ENCODE data around the gene KRTAP12-3. TPM values are rescaled to one million over a fixed set of nuclear protein-coding genes. Genes with fewer than 3 reads are reported as not detected.

KRTAP12-3 gene
- total RNA-seq, 2 experiments from 2014 or later, result not detected

- Histone ChIP-seq H3K9me3 (ENCODE audit: low read length) (no peaks in the 10 kb centered on the region), H2AFZ (ENCODE audit: low read length) (no peak overlapping the region), H3K4me2 (ENCODE audit: low read length) (no peak overlapping the region), H3K27ac (ENCODE audit: low read depth, low read length, poor library complexity, severe bottlenecking) (no peak overlapping the region), H3K36me3 (ENCODE audit: insufficient read depth, low read length) (no peaks in the 10 kb centered on the region), H3K9me2 (ENCODE audit: insufficient read depth, low read length) (no peaks in the 10 kb centered on the region; the same call in 1 of the 2 replicates), H3K79me2 (ENCODE audit: insufficient read depth, low read depth, low read length) (no peaks in the 10 kb centered on the region), H3K4me3 (ENCODE audit: low read depth, low read length, poor library complexity, severe bottlenecking) (no peak overlapping the region), H3K4me1 (ENCODE audit: insufficient read depth, low read length, poor library complexity, severe bottlenecking) (no peaks in the 10 kb centered on the region), H4K20me1 (ENCODE audit: insufficient read depth, low read length) (no peaks in the 10 kb centered on the region)
- BruUV-seq (replicated peaks), result no TSS peak
- ChIA-PET POLR2A (no interaction called here), CTCF (ENCODE audit: unreplicated experiment) (no interaction called here)
- intact Hi-C loops (cut with micrococcal nuclease; ENCODE audit: unreplicated experiment), result no loop called here
- no peak for DNase-seq (ENCODE audit: low spot score)
- TF ChIP-seq, protein P1, sequence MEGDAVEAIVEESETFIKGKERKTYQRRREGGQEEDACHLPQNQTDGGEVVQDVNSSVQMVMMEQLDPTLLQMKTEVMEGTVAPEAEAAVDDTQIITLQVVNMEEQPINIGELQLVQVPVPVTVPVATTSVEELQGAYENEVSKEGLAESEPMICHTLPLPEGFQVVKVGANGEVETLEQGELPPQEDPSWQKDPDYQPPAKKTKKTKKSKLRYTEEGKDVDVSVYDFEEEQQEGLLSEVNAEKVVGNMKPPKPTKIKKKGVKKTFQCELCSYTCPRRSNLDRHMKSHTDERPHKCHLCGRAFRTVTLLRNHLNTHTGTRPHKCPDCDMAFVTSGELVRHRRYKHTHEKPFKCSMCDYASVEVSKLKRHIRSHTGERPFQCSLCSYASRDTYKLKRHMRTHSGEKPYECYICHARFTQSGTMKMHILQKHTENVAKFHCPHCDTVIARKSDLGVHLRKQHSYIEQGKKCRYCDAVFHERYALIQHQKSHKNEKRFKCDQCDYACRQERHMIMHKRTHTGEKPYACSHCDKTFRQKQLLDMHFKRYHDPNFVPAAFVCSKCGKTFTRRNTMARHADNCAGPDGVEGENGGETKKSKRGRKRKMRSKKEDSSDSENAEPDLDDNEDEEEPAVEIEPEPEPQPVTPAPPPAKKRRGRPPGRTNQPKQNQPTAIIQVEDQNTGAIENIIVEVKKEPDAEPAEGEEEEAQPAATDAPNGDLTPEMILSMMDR (conservative IDR thresholded peaks at IDR 0.05; ENCODE audit: low read length), result no peak
Observed at GRCh38 chr21:44670642-44671432, 13.1 kb downstream of the KRTAP12-3 start.

DNA sequence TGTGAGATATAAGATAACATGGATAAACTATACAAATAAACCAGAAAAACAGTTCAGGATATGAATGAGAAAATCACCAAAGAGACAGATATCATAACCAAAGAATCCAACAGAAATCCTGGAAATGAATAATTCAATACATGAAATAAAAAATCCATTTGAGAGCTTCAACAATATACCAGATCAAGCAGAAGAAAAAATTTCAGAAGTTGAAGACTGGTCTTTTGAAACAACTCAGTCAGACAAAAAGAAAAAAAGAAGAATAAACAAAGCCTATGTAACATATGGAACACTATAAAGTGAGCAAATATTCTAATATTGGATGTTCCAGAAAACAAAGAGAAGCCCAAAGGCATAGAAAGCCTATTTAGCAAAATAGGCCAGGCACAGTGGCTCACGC is 14.2 kb downstream of the KRTAP12-3 start:
- Histone ChIP-seq H3K4me1 (ENCODE audit: insufficient read depth, low read length, poor library complexity, severe bottlenecking) (no peaks in the 10 kb centered on the region), H3K4me2 (ENCODE audit: low read length) (no peak overlapping the region), H3K9me2 (ENCODE audit: insufficient read depth, low read length) (no peaks in the 10 kb centered on the region; the same call in 1 of the 2 replicates), H3K27ac (ENCODE audit: low read depth, low read length, poor library complexity, severe bottlenecking) (no peak overlapping the region), H2AFZ (ENCODE audit: low read length) (no peak overlapping the region), H3K79me2 (ENCODE audit: insufficient read depth, low read depth, low read length) (no peaks in the 10 kb centered on the region), H3K36me3 (ENCODE audit: insufficient read depth, low read length) (no peaks in the 10 kb centered on the region), H3K4me3 (ENCODE audit: low read depth, low read length, poor library complexity, severe bottlenecking) (no peak overlapping the region), H4K20me1 (ENCODE audit: insufficient read depth, low read length) (no peaks in the 10 kb centered on the region), H3K9me3 (ENCODE audit: low read length) (no peaks in the 10 kb centered on the region)
- CTCF ChIA-PET (ENCODE audit: unreplicated experiment), result no interaction called here
- no TSS peak for BruUV-seq (replicated peaks)
- POLR2A ChIA-PET, result no interaction called here
- intact Hi-C loops (cut with micrococcal nuclease; ENCODE audit: unreplicated experiment), result no loop called here
- TF ChIP-seq, protein P1 (conservative IDR thresholded peaks at IDR 0.05; ENCODE audit: low read length), result no peak
- TF ChIP-seq EZH2phosphoT487 (IDR thresholded peaks at IDR 0.05; ENCODE audit: borderline replicate concordance, low read depth, low read length), result no peak
- no peak for DNase-seq (ENCODE audit: low spot score)

- no peaks in the 10 kb centered on the region for H3K4me1 ChIP-seq (ENCODE audit: insufficient read depth, low read length, poor library complexity, severe bottlenecking)
- no peaks in the 10 kb centered on the region for H4K20me1 ChIP-seq (ENCODE audit: insufficient read depth, low read length)
- intact Hi-C loops (cut with micrococcal nuclease; ENCODE audit: unreplicated experiment), result no loop called here
- H3K4me2 ChIP-seq (ENCODE audit: low read length), result no peak overlapping the region
- POLR2A ChIA-PET, result no interaction called here
- CTCF ChIA-PET (ENCODE audit: unreplicated experiment), result no interaction called here
- no peak overlapping the region for H3K27ac ChIP-seq (ENCODE audit: low read depth, low read length, poor library complexity, severe bottlenecking)
- no TSS peak for BruUV-seq (replicated peaks)
- no peak overlapping the region for H3K4me3 ChIP-seq (ENCODE audit: low read depth, low read length, poor library complexity, severe bottlenecking)
- no peaks in the 10 kb centered on the region for H3K79me2 ChIP-seq (ENCODE audit: insufficient read depth, low read depth, low read length)
- H2AFZ ChIP-seq (ENCODE audit: low read length), result no peak overlapping the region
- DNase-seq (ENCODE audit: low spot score), result no peak
- no peaks in the 10 kb centered on the region for H3K36me3 ChIP-seq (ENCODE audit: insufficient read depth, low read length)
- no peaks in the 10 kb centered on the region; the same call in 1 of the 2 replicates for H3K9me2 ChIP-seq (ENCODE audit: insufficient read depth, low read length)
- H3K9me3 ChIP-seq (ENCODE audit: low read length), result no peaks in the 10 kb centered on the region
- TF ChIP-seq, protein P1 (conservative IDR thresholded peaks at IDR 0.05; ENCODE audit: low read length), result no peak
- no peak for TF ChIP-seq EZH2phosphoT487 (IDR thresholded peaks at IDR 0.05; ENCODE audit: borderline replicate concordance, low read depth, low read length)
Observed at GRCh38 chr21:44677881-44678280, 20.1 kb downstream of the KRTAP12-3 start.

Measured in OCI-LY7 (cell line).